Measurements from ENCODE around the gene ZGLP1.

The ZGLP1 gene

GRCh38 chr19:10325732-10326131 is 16.1 kb upstream of the ZGLP1 start:
- DNase-seq = no peak

GRCh38 chr19:10321874-10322835 is 12.5 kb upstream of the ZGLP1 start:
- no peak for DNase-seq

- DNase-seq = no peak
These were observed 11.8 kb upstream of the ZGLP1 start for GRCh38 chr19:10321417-10321797.

- no peak for DNase-seq
These were observed 11.2 kb upstream of the ZGLP1 start for GRCh38 chr19:10320602-10321416.

- no peak for DNase-seq
These were observed 9.4 kb upstream of the ZGLP1 start for GRCh38 chr19:10318807-10319682.

GRCh38 chr19:10317857-10318462 is 8.3 kb upstream of the ZGLP1 start:
- DNase-seq = no peak

- no peak for DNase-seq
These were observed 7.6 kb upstream of the ZGLP1 start for GRCh38 chr19:10317045-10317856.

GRCh38 chr19:10316229-10317044 is 6.8 kb upstream of the ZGLP1 start:
- no peak for DNase-seq

GRCh38 chr19:10315335-10316214 is 6.0 kb upstream of the ZGLP1 start, which contains the start of gene FDX2:
Gene FDX2, minus strand, starts transcription at chr19:10316015. Its CDS starts 19 bp downstream, at chr19:10315996.
- peak; percentile 80 to 90 (median 87) for DNase-seq

GRCh38 chr19:10306327-10306726 is 3.3 kb downstream of the ZGLP1 start:
- DNase-seq = no peak

- DNase-seq = no peak
These were observed 4.3 kb downstream of the ZGLP1 start for GRCh38 chr19:10305139-10305806.

- no peak for DNase-seq
These were observed 9.8 kb downstream of the ZGLP1 start for GRCh38 chr19:10299545-10300458.

GRCh38 chr19:10295847-10296591 is 13.6 kb downstream of the ZGLP1 start:
- no peak for DNase-seq

- peak; percentile 55 to 75 (median 66) for DNase-seq
These were observed 14.2 kb downstream of the ZGLP1 start for GRCh38 chr19:10295305-10295846.

- DNase-seq = no peak
These were observed 15.3 kb downstream of the ZGLP1 start for GRCh38 chr19:10294368-10294697.

GRCh38 chr19:10293637-10294367 is 15.8 kb downstream of the ZGLP1 start:
- DNase-seq = no peak

Measured in T-helper 1 cell (primary cell).